Caco-2 (cell line): ENCODE data around the gene RAB20. TPM values are rescaled to one million over a fixed set of nuclear protein-coding genes. Genes with fewer than 3 reads are reported as not detected.

Experiments used
- BruUV-seq: library from RNA; stranded (reverse); fragments of 400-500 nt; replicated peaks from 2 replicates; lab custom pipeline; 2021; lab: Mats Ljungman, UMichigan
- CTCF ChIA-PET: fragments of 300-600 bp; sonication (Branson Sonifier 250); formaldehyde crosslinking; loops from one replicate; lab custom pipeline; 2022; ENCODE audit warnings: antibody characterized with exemption; lab: Charles Lee
- POLR2A ChIA-PET: fragments of 300-600 bp; sonication (Branson Sonifier 250); formaldehyde crosslinking; loops from one replicate; lab custom pipeline; 2022; ENCODE audit warnings: antibody characterized with exemption; lab: Charles Lee
- DNase-seq, 2 experiments: peaks; one replicate each; pipeline versions ENCODE4 v3.0.0 to v3.0.0-alpha.2; 2020 to 2022
- H3K27me3 ChIP-seq: replicated peaks from 2 replicates; pipeline ENCODE4 v1.6.0; 2011; ENCODE audit warnings: low read length; ENCODE audit not compliant: control insufficient read depth, insufficient read depth
- H3K36me3 ChIP-seq: 2 replicates; pipeline ENCODE4 v1.5.1; 2011; ENCODE audit warnings: low read length; ENCODE audit not compliant: control insufficient read depth, insufficient read depth
- H3K4me1 ChIP-seq: fragments of 250-450 bp; sonication (Bioruptor Pico); 2 replicates; pipeline ENCODE4 v1.5.1; 2020; ENCODE audit warnings: mild to moderate bottlenecking
- H3K4me3 ChIP-seq: 2 replicates; pipeline ENCODE4 v1.5.1; 2011; ENCODE audit warnings: low read depth, mild to moderate bottlenecking, control low read depth, low read length
- H3K9me3 ChIP-seq: fragments of 250-450 bp; sonication (Bioruptor Pico); 2 replicates; pipeline ENCODE4 v1.5.1; 2020; ENCODE audit warnings: mild to moderate bottlenecking, moderate library complexity
- H3K27ac Mint-ChIP-seq: one replicate; pipeline ENCODE4 v1.8.0; 2022; ENCODE audit warnings: mixed read lengths; ENCODE audit not compliant: unreplicated experiment
- H3K27me3 Mint-ChIP-seq: one replicate; pipeline ENCODE4 v1.8.0; 2022; ENCODE audit warnings: mixed read lengths; ENCODE audit not compliant: insufficient read depth, unreplicated experiment
- H3K36me3 Mint-ChIP-seq: one replicate; pipeline ENCODE4 v1.8.0; 2022; ENCODE audit warnings: mild to moderate bottlenecking, mixed read lengths; ENCODE audit not compliant: insufficient read depth, unreplicated experiment
- H3K4me1 Mint-ChIP-seq: one replicate; pipeline ENCODE4 v1.8.0; 2022; ENCODE audit warnings: low read depth, mixed read lengths; ENCODE audit not compliant: unreplicated experiment
- H3K4me3 Mint-ChIP-seq: one replicate; pipeline ENCODE4 v1.8.0; 2022; ENCODE audit warnings: mild to moderate bottlenecking, moderate library complexity, mixed read lengths; ENCODE audit not compliant: unreplicated experiment
- H3K9me3 Mint-ChIP-seq: one replicate; pipeline ENCODE4 v1.8.0; 2022; ENCODE audit warnings: mixed read lengths; ENCODE audit not compliant: unreplicated experiment
- CTCF ChIP-seq, 2 experiments: fragments of 200-600 bp in 1 of 2; IDR thresholded peaks; 1 replicate in 1 of 2; 2 replicates in 1 of 2; pipeline versions ENCODE4 v1.5.1 to v1.8.0; 2011 to 2022; ENCODE audit warnings: antibody characterized with exemption in 1 of 2, control low read depth in 1 of 2, inconsistent platforms in 1 of 2, low read depth in 1 of 2, low read length in 1 of 2, mild to moderate bottlenecking in 1 of 2, moderate library complexity in 1 of 2; ENCODE audit not compliant: insufficient read depth in 1 of 2, severe bottlenecking in 1 of 2, unreplicated experiment in 1 of 2
- intact Hi-C: fragments of 100-400 bp; cut with micrococcal nuclease; formaldehyde crosslinking; loops from one replicate; pipeline ENCODE4 v1.10.0; 2022; ENCODE audit not compliant: unreplicated experiment
- total RNA-seq: library from RNA; stranded (reverse); gene quantifications from 2 replicates; pipeline ENCODE4 v1.2.3, GENCODE V29; 2022

The RAB20 gene
- total RNA-seq, 1 experiment from 2014 or later = 37.9 TPM

GRCh38 chr13:110575322-110576069 is 14.0 kb upstream of the RAB20 start:
- POLR2A ChIA-PET = no interaction called here
- no TSS peak for BruUV-seq
- CTCF ChIA-PET = interaction anchor here (0.6 to 1.2 kb wide), 3 partner anchors 23 to 336 kb away, joined by 3 to 8 read pairs (median 4); no protein-coding TSS in a partner anchor
- no peaks in the 10 kb centered on the region for H3K27me3 ChIP-seq
- H3K9me3 ChIP-seq = no peaks in the 10 kb centered on the region
- Mint-ChIP-seq H3K9me3 (no peaks in the 10 kb centered on the region), H3K36me3 (peaks cover 13% of the 10 kb centered on the region), H3K27me3 (no peaks in the 10 kb centered on the region), H3K4me3 (no peak overlapping the region), H3K27ac (no peak overlapping the region), H3K4me1 (peaks cover 21% of the 10 kb centered on the region)
- TF ChIP-seq CTCF (IDR thresholded peaks at IDR 0.05; ENCODE audit: insufficient read depth in 1 of 2, low read depth in 1 of 2, low read length in 1 of 2, severe bottlenecking in 1 of 2, unreplicated experiment in 1 of 2) = peak in 1 of 2 experiments; percentile 37
- no peaks in the 10 kb centered on the region for H3K36me3 ChIP-seq
- H3K4me1 ChIP-seq = peaks cover 18% of the 10 kb centered on the region
- peak; percentile 47 to 59 for DNase-seq
- intact Hi-C loops = loop anchor here (1.0 to 5.0 kb wide), 2 partner anchors 119 to 353 kb away; no protein-coding TSS in a partner anchor
- H3K4me3 ChIP-seq = no peak overlapping the region

GRCh38 chr13:110574161-110574560 is 12.6 kb upstream of the RAB20 start:
- BruUV-seq = no TSS peak
- CTCF ChIA-PET = interaction anchor here (0.7 to 2.7 kb wide), 2 partner anchors 19 to 118 kb away, joined by 3 to 11 read pairs; no protein-coding TSS in a partner anchor
- POLR2A ChIA-PET = no interaction called here

GRCh38 chr13:110572778-110573118 is 11.2 kb upstream of the RAB20 start:
- no peak overlapping the region for H3K4me3 Mint-ChIP-seq
- CTCF ChIA-PET = interaction anchor here (2.7 kb wide), 1 partner anchor 117 kb away, joined by 11 read pairs; no protein-coding TSS in a partner anchor
- H3K9me3 ChIP-seq = no peaks in the 10 kb centered on the region
- intact Hi-C loops = no loop called here
- no peaks in the 10 kb centered on the region for H3K27me3 ChIP-seq
- no peak for TF ChIP-seq CTCF (IDR thresholded peaks at IDR 0.05; ENCODE audit: insufficient read depth in 1 of 2, low read depth in 1 of 2, low read length in 1 of 2, severe bottlenecking in 1 of 2, unreplicated experiment in 1 of 2)
- H3K36me3 ChIP-seq = no peaks in the 10 kb centered on the region
- H3K4me3 ChIP-seq = no peak overlapping the region
- H3K27ac Mint-ChIP-seq = no peak overlapping the region
- DNase-seq = no peak
- H3K4me1 ChIP-seq = peaks cover 18% of the 10 kb centered on the region
- BruUV-seq = no TSS peak
- H3K36me3 Mint-ChIP-seq = peaks cover 12% of the 10 kb centered on the region
- POLR2A ChIA-PET = no interaction called here
- peaks cover 21% of the 10 kb centered on the region for H3K4me1 Mint-ChIP-seq
- H3K9me3 Mint-ChIP-seq = no peaks in the 10 kb centered on the region
- no peaks in the 10 kb centered on the region for H3K27me3 Mint-ChIP-seq

More at GRCh38 chr13:110574161-110574560, 12.6 kb upstream of the RAB20 start:
- Histone ChIP-seq H3K9me3 (no peaks in the 10 kb centered on the region), H3K4me3 (no peak overlapping the region), H3K36me3 (no peaks in the 10 kb centered on the region), H3K27me3 (no peaks in the 10 kb centered on the region), H3K4me1 (peaks cover 18% of the 10 kb centered on the region)
- no peak overlapping the region for H3K27ac Mint-ChIP-seq
- no peaks in the 10 kb centered on the region for H3K27me3 Mint-ChIP-seq
- H3K4me1 Mint-ChIP-seq = peaks cover 21% of the 10 kb centered on the region
- H3K4me3 Mint-ChIP-seq = no peak overlapping the region
- intact Hi-C loops = no loop called here
- TF ChIP-seq CTCF (IDR thresholded peaks at IDR 0.05; ENCODE audit: insufficient read depth in 1 of 2, low read depth in 1 of 2, low read length in 1 of 2, severe bottlenecking in 1 of 2, unreplicated experiment in 1 of 2) = no peak
- H3K9me3 Mint-ChIP-seq = no peaks in the 10 kb centered on the region
- no peak for DNase-seq
- H3K36me3 Mint-ChIP-seq = peaks cover 13% of the 10 kb centered on the region
